Body of pancreas (tissue), 4 donors: Measurements from ENCODE around the gene THOC7. TPM values are rescaled to one million over a fixed set of nuclear protein-coding genes. Genes with fewer than 3 reads are reported as not detected.

Experiments used
- ATAC-seq: fragments of 150-250 bp; one replicate; pipeline ENCODE4 v1.9.1; 2016
- DNase-seq, 4 donors: peaks; one replicate each; pipeline ENCODE4 v3.0.0-alpha.2; 2019
- H3K27ac ChIP-seq, 4 donors: fragments of 200-600 bp; sonication (generic); 1 replicate in 3 of 4; 2 replicates in 1 of 4; pipeline versions ENCODE4 v1.5.1 to v1.6.1; 2016 to 2019; ENCODE audit warnings: mild to moderate bottlenecking in 1 of 4, mixed read lengths in 1 of 4, moderate library complexity in 1 of 4
- H3K27me3 ChIP-seq, 2 donors: fragments of 200-600 bp; sonication (generic); one replicate each; pipeline ENCODE4 v1.6.0; 2016; ENCODE audit warnings: mild to moderate bottlenecking in 1 of 2
- H3K36me3 ChIP-seq, 2 donors: fragments of 200-600 bp; sonication (generic); replicated peaks in 1 of 2; 2 replicates each; pipeline ENCODE4 v1.5.1; 2016; ENCODE audit warnings: low read depth in 2 of 2; ENCODE audit not compliant: insufficient read depth in 1 of 2
- H3K4me1 ChIP-seq: fragments of 200-600 bp; sonication (generic); one replicate; pipeline ENCODE4 v1.6.0; 2016
- H3K4me3 ChIP-seq, 2 donors: fragments of 200-600 bp; sonication (generic); 1 replicate in 1 of 2; 2 replicates in 1 of 2; pipeline ENCODE4 v1.5.1; 2016 to 2019
- H3K9me3 ChIP-seq, 3 donors: fragments of 200-600 bp; sonication (generic); 1 replicate in 2 of 3; 2 replicates in 1 of 3; pipeline ENCODE4 v1.5.1; 2016
- CTCF ChIP-seq, 7 experiments: fragments of 450-650 bp in 4 of 7; fragments of 200-600 bp in 3 of 7; sonication (generic) in 3 of 7; IDR thresholded peaks; one replicate each; pipeline ENCODE4 v1.5.1; 2016 to 2019; ENCODE audit warnings: antibody characterized with exemption in 7 of 7
- POLR2A ChIP-seq, 3 donors: fragments of 450-650 bp; IDR thresholded peaks; one replicate each; pipeline ENCODE4 v1.6.1; 2016; ENCODE audit warnings: antibody characterized with exemption in 3 of 3, mild to moderate bottlenecking in 2 of 3
- WGBS, 2 donors: methylation state at CpG; one replicate each; pipeline ENCODE4 v1.1.5; 2017; 5-methylcytosine and 5-hydroxymethylcytosine counted together
- intact Hi-C: fragments of 100-400 bp; cut with DNase I; formaldehyde crosslinking; loops from one replicate; pipeline ENCODE4 v1.15.1; 2023
- total RNA-seq, 2 donors: library from RNA; depleted of rRNA; stranded (reverse); fragments of >200 nt; gene quantifications; one replicate each; pipeline ENCODE4 v1.1.0, GENCODE V29; 2016

THOC7 gene
- total RNA-seq, 2 donors from 2014 or later = 26.0 to 47.0 TPM

GRCh38 chr3:63808633-63809032 is 55.0 kb downstream of the THOC7 start:
- intact Hi-C loops = no loop called here
- Histone ChIP-seq H3K4me1 (no peaks in the 10 kb centered on the region), H3K36me3 (no peaks in the 10 kb centered on the region), H3K9me3 (no peaks in the 10 kb centered on the region), H3K27me3 (no peaks in the 10 kb centered on the region), H3K4me3 (no peak overlapping the region), H3K27ac (no peak overlapping the region)
- DNase-seq = no peak
- ATAC-seq = no peak
- TF ChIP-seq POLR2A (IDR thresholded peaks at IDR 0.05) (no peak), CTCF (IDR thresholded peaks at IDR 0.05) (no peak)
- 69 to 85% methylated on average over 3 of the region's 3 CpGs for WGBS, 2 donors

GRCh38 chr3:63807961-63808565 is 55.5 kb downstream of the THOC7 start:
- TF ChIP-seq POLR2A (IDR thresholded peaks at IDR 0.05) (no peak), CTCF (IDR thresholded peaks at IDR 0.05) (no peak)
- Histone ChIP-seq H3K4me1 (no peaks in the 10 kb centered on the region), H3K4me3 (no peak overlapping the region), H3K36me3 (no peaks in the 10 kb centered on the region), H3K9me3 (no peaks in the 10 kb centered on the region), H3K27me3 (no peaks in the 10 kb centered on the region), H3K27ac (no peak overlapping the region)
- WGBS, 2 donors = 62 to 83% methylated on average over 5 of the region's 5 CpGs
- ATAC-seq (no peak), DNase-seq (no peak)
- intact Hi-C loops = no loop called here

DNA sequence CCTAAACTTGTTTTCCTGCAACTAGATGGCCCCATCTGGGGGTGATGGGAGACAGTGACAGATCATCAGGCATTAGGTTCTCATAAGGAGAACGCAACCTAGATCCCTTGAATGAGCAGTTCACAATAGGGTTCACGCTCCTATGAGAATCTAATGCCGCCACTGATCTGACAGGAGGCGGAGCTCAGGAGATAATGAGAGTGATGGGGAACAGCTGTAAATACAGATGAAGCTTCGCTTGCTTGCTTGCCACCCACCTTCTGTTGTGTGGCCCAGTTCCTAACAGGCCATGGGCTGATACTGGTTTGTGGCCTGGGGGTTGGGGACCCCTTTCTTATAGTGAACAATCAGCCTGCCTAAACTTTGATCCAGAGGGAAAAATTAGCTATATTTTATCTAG is 59.7 kb downstream of the THOC7 start:
- no peak overlapping the region for H3K27ac ChIP-seq
- WGBS, 2 donors = 92 to 96% methylated on average over 5 of the region's 5 CpGs
- intact Hi-C loops = no loop called here
- no peaks in the 10 kb centered on the region for H3K36me3 ChIP-seq
- no peak for ATAC-seq
- no peak for TF ChIP-seq POLR2A (IDR thresholded peaks at IDR 0.05)
- no peak for TF ChIP-seq CTCF (IDR thresholded peaks at IDR 0.05)
- no peak for DNase-seq
- no peaks in the 10 kb centered on the region for H3K9me3 ChIP-seq
- no peaks in the 10 kb centered on the region for H3K27me3 ChIP-seq
- no peaks in the 10 kb centered on the region for H3K4me1 ChIP-seq
- H3K4me3 ChIP-seq = no peak overlapping the region

DNA sequence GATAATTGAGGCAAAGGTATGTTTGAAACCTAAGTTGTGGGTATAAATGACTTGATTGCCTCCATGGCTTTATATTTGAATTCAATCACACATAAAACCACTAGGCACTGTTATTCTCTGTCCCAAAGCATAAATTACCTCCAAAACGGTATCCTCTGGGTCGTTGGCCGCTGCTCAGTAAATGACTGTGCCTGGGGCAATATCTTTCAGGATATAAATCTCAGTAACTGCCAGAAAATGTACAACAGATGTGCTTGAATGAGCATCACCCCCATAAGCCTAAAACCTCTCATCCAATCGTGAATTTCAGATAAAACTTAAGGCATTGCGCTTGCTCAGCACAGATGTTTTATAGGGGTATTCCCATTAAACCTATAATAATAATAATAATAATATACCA is 63.5 kb downstream of the THOC7 start:
- TF ChIP-seq CTCF (IDR thresholded peaks at IDR 0.05) (no peak), POLR2A (IDR thresholded peaks at IDR 0.05) (no peak)
- H3K36me3 ChIP-seq = no peaks in the 10 kb centered on the region
- no peaks in the 10 kb centered on the region for H3K27me3 ChIP-seq
- H3K4me3 ChIP-seq = no peak overlapping the region
- H3K9me3 ChIP-seq = no peaks in the 10 kb centered on the region
- ATAC-seq = no peak
- H3K27ac ChIP-seq = no peak overlapping the region
- DNase-seq = no peak
- WGBS, 2 donors = 75 to 82% methylated on average over 5 of the region's 5 CpGs
- no peaks in the 10 kb centered on the region for H3K4me1 ChIP-seq
- intact Hi-C loops = no loop called here

DNA sequence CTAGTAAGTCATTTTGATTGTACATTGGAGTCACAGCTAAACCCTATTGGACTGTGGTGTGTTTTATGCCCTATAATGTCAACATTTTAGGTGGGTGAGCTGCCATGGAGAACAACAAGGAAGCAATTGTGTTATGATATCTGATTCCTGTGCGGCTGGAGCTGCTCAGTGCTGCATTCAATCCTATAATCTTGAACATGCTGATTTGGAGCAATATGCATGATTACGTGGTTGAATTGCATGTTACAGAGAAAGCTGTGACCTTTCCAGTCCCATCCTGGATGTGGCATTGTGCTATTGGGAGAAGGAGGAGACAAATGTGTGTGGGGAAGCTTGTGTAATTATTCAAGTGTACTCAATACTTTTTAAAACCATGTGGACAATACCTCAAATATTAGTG is 64.7 kb downstream of the THOC7 start:
- 87 to 93% methylated on average over 2 of the region's 2 CpGs for WGBS, 2 donors
- intact Hi-C loops = no loop called here
- no peak for ATAC-seq
- H3K36me3 ChIP-seq = no peaks in the 10 kb centered on the region
- no peak for TF ChIP-seq POLR2A (IDR thresholded peaks at IDR 0.05)
- H3K9me3 ChIP-seq = no peaks in the 10 kb centered on the region
- H3K4me1 ChIP-seq = no peaks in the 10 kb centered on the region
- no peak overlapping the region for H3K4me3 ChIP-seq
- H3K27ac ChIP-seq = no peak overlapping the region
- no peaks in the 10 kb centered on the region for H3K27me3 ChIP-seq
- DNase-seq = no peak
